ENCODE measurements around the gene SLC39A1. TPM values are rescaled to one million over a fixed set of nuclear protein-coding genes. Genes with fewer than 3 reads are reported as not detected.
A peak's percentile ranks its signal among the peaks of the same experiment; 100 is the strongest.

Gene SLC39A1
- polyA plus RNA-seq, 1 experiment, result 84.0 TPM

- ChIA-PET CTCF (interaction anchor here (0.7 to 1.7 kb wide), 2 partner anchors 12 to 161 kb away, joined by 3 to 4 read pairs; no protein-coding TSS in a partner anchor), POLR2A (interaction anchor here (0.7 to 2.1 kb wide), 8 partner anchors 8 to 201 kb away, joined by 3 to 19 read pairs (median 10); partner anchors contain the start of genes CREB3L4, DENND4B, JTB and RAB13)
- no peak for DNase-seq (ENCODE audit: low read depth, low spot score)
- no peaks in the 10 kb centered on the region for H3K27me3 ChIP-seq (ENCODE audit: control insufficient read depth, insufficient read depth, low read length)
- no peak overlapping the region for H3K27ac ChIP-seq (ENCODE audit: low read depth, low read length)
- peak overlapping the region; percentile 37 for H3K4me3 ChIP-seq (ENCODE audit: low read depth, low read length)
- H3K9me3 ChIP-seq (ENCODE audit: control insufficient read depth, insufficient read depth, low read length), result no peaks in the 10 kb centered on the region; the same call in 1 of the 2 replicates
- TF ChIP-seq CTCF (IDR thresholded peaks at IDR 0.05; ENCODE audit: low read depth, low read length), result no peak
These were observed 4.4 kb downstream of the SLC39A1 start for GRCh38 chr1:153958961-153959260.

DNA sequence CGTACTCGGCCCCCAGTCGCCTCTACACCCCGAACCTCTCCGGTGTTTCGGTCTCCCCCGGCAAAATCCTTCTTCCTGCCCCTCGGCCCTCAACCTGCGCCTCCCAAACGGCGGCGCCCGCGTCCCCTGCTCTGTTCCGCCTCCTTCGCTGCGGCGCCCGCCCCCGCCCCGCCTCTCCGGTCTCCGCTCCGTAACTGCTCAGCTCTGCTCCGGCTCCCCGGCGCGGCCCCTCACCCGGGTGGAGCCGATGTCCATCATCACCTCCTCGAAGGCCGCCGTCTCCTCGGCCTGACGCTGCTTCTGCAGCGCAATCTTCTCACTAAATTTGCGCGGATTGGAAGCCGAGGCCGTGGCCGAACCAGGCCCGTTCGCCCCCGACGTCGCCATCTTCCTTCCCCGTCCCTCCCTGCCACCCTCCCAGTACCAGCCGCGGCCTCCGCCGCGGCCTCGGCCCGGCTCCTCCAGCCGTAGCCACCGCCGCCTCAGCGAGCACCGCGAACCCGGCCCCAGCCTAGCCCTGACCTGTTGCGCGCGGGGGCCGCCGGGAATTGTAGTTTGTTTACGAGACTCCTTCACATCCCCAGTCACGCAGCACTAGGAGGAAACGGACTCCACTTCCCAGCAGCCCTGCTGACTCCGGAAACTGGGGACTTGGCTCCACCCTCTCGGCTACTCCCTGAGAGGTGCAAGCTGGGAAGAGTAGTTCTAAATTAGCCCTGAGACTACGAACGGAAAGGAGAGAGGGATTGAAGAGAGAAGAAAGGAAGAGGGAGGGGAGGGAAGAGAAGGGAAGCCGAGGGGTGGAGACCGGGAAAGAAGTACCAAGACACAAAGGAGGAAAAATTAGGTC is 5.0 kb downstream of the SLC39A1 start, which contains the start of gene CRTC2:
CRTC2 (minus strand) TSS at position 502 of the 850 bp plus-strand sequence; CDS start at position 387, 115 bp downstream.
- Histone ChIP-seq H3K4me3 (ENCODE audit: low read depth, low read length) (peak within 1 kb of the TSS; percentile 92), H3K27ac (ENCODE audit: low read depth, low read length) (peak within 1 kb of the TSS; percentile 78), H3K27me3 (ENCODE audit: control insufficient read depth, insufficient read depth, low read length) (no peaks in the 10 kb centered on the region), H3K9me3 (ENCODE audit: control insufficient read depth, insufficient read depth, low read length) (no peaks in the 10 kb centered on the region; the same call in 1 of the 2 replicates)
- no peak for TF ChIP-seq CTCF (IDR thresholded peaks at IDR 0.05; ENCODE audit: low read depth, low read length)
- ChIA-PET CTCF (interaction anchor here (0.6 to 1.7 kb wide), 4 partner anchors 12 to 160 kb away, joined by 3 to 4 read pairs (median 3); partner anchors contain the start of gene DENND4B), POLR2A (interaction anchor here (0.5 to 2.1 kb wide), 11 partner anchors 9 to 393 kb away, joined by 3 to 19 read pairs (median 5); partner anchors contain the start of genes CREB3L4, DENND4B, JTB and RAB13)
- DNase-seq (ENCODE audit: low read depth, low spot score), result peak; percentile 95

DNA sequence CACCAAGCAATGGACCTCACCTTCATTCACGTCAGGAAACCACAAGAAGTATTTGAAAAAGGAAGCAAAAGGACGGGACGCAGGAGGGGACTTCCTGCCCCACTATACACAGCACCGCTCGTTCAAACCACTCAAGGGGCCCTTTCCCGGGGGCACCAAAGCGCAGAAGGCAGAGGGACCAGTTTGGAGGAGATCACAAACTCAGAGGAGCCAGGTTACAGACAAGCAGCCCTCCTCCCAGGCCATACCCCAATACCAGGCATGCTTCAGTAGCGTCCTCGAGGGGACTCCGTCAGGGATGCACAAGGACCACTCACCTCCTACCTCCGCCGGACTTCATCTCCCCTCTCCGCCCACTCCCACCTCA is 5.6 kb downstream of the SLC39A1 start:
- peak overlapping the region; percentile 92 for H3K4me3 ChIP-seq (ENCODE audit: low read depth, low read length)
- ChIA-PET POLR2A (interaction anchor here (0.5 to 2.1 kb wide), 8 partner anchors 9 to 392 kb away, joined by 3 to 19 read pairs (median 10); partner anchors contain the start of genes CREB3L4, DENND4B, JTB and RAB13), CTCF (interaction anchor here (0.6 to 3.4 kb wide), 3 partner anchors 11 to 29 kb away, joined by 3 to 10 read pairs (median 3); partner anchors contain the start of genes DENND4B and RAB13)
- H3K27me3 ChIP-seq (ENCODE audit: control insufficient read depth, insufficient read depth, low read length), result no peaks in the 10 kb centered on the region
- no peak for TF ChIP-seq CTCF (IDR thresholded peaks at IDR 0.05; ENCODE audit: low read depth, low read length)
- H3K27ac ChIP-seq (ENCODE audit: low read depth, low read length), result peak overlapping the region; percentile 78
- no peaks in the 10 kb centered on the region; the same call in 1 of the 2 replicates for H3K9me3 ChIP-seq (ENCODE audit: control insufficient read depth, insufficient read depth, low read length)
- DNase-seq (ENCODE audit: low read depth, low spot score), result no peak

DNA sequence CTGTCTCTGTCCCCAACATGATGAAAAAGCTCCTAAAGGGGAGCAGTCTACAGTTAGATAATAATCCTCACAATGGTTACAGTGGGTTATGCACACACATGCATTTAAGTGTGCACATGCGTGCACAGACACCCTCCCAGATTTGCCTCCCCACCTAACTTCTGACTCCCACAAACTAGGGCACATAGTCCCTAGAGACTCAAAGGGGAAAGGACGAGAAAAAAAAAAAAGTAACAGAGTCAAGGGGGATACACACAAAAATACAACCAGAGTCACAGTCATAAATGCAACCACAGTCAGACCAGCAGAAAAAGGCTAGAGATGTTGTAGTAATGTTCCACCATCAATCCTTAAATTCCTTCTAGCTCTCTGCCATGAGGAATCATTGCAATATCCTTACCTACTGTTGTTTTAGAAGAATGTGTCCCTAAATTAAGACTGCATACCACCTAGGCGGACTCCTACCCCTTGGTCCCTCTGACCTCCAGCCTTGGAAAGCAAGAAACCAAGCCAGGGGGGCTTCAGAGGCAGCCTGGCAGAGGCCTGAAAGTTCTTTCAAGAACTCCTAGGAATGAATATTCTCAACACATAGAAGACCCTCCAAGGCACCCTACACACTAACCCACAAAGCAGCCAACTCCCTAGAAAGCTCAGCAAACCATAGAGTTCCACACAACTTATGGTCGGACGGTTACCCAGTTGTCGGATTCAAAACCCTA is 6.2 kb downstream of the SLC39A1 start:
- no peaks in the 10 kb centered on the region; the same call in 1 of the 2 replicates for H3K9me3 ChIP-seq (ENCODE audit: control insufficient read depth, insufficient read depth, low read length)
- H3K27ac ChIP-seq (ENCODE audit: low read depth, low read length), result no peak overlapping the region
- TF ChIP-seq CTCF (IDR thresholded peaks at IDR 0.05; ENCODE audit: low read depth, low read length), result no peak
- DNase-seq (ENCODE audit: low read depth, low spot score), result no peak
- peak overlapping the region; percentile 92 for H3K4me3 ChIP-seq (ENCODE audit: low read depth, low read length)
- POLR2A ChIA-PET, result interaction anchor here (1.3 to 2.1 kb wide), 3 partner anchors 10 to 11 kb away, joined by 3 to 19 read pairs (median 15); partner anchors contain the start of genes CREB3L4 and DENND4B
- CTCF ChIA-PET, result interaction anchor here (1.3 to 3.4 kb wide), 3 partner anchors 11 to 29 kb away, joined by 3 to 18 read pairs (median 10); partner anchors contain the start of genes DENND4B and RAB13
- H3K27me3 ChIP-seq (ENCODE audit: control insufficient read depth, insufficient read depth, low read length), result no peaks in the 10 kb centered on the region
